ENCODE data around the gene CAGE1. TPM values are rescaled to one million over a fixed set of nuclear protein-coding genes. Genes with fewer than 3 reads are reported as not detected.

CAGE1 gene
- total and polyA plus RNA-seq, 8 donors = not detected

GRCh38 chr6:7406743-7407142 lies 17.2 kb upstream of the CAGE1 start:
- no peaks in the 10 kb centered on the region for H3K27me3 ChIP-seq
- no peaks in the 10 kb centered on the region for H3K4me1 ChIP-seq
- H3K36me3 ChIP-seq = peaks cover 46 to 100% (median 100%) of the 10 kb centered on the region in 4 donors
- WGBS, 5 donors = 86 to 97% (median 91%) methylated on average over 9 of the region's 9 CpGs
- no peak overlapping the region for H3K4me3 ChIP-seq
- DNase-seq = no peak
- TF ChIP-seq POLR2AphosphoS5 (IDR thresholded peaks at IDR 0.05) (no peak), EP300 (IDR thresholded peaks at IDR 0.05) (no peak)
- no peak overlapping the region for H3K27ac ChIP-seq
- no peaks in the 10 kb centered on the region for H3K9me3 ChIP-seq
- intact Hi-C loops (cut with DNase I; ENCODE audit: low total_unique reads) = no loop called here

DNA sequence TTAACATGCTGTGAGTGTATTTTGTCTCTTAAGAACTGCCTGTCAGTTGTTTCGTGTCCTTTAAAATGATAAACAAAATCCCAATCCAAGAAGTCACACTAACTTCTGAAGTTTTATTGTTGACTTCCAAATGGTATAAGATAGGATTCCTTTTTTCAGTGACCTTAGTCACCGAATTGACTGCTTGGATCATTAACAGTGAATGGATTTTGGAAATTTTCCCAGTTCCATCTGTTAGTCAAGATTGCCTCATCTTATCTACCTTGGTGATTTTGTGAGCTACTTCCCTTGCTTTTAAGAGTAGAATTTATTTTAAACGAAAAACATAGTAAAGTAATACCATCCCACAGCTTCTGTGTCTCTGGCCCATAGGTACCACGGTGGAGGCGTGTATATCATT lies 15.0 kb upstream of the CAGE1 start:
- no peaks in the 10 kb centered on the region for H3K27me3 ChIP-seq
- no peak overlapping the region for H3K27ac ChIP-seq
- 86 to 91% (median 89%) methylated on average over 5 of the region's 5 CpGs for WGBS, 5 donors
- H3K4me1 ChIP-seq = no peaks in the 10 kb centered on the region
- DNase-seq = no peak
- H3K9me3 ChIP-seq = no peaks in the 10 kb centered on the region
- H3K4me3 ChIP-seq = no peak overlapping the region
- intact Hi-C loops (cut with DNase I; ENCODE audit: low total_unique reads) = no loop called here
- H3K36me3 ChIP-seq = peaks cover 32 to 100% (median 100%) of the 10 kb centered on the region in 4 donors
- TF ChIP-seq POLR2A (IDR thresholded peaks at IDR 0.05) = no peak
- TF ChIP-seq CTCF (IDR thresholded peaks at IDR 0.05) = no peak
- no peak for TF ChIP-seq POLR2AphosphoS5 (IDR thresholded peaks at IDR 0.05)
- TF ChIP-seq EP300 (IDR thresholded peaks at IDR 0.05) = no peak

- no peak for TF ChIP-seq POLR2AphosphoS5 (IDR thresholded peaks at IDR 0.05)
- Histone ChIP-seq H3K4me3 (no peak overlapping the region), H3K36me3 (peaks cover 28 to 100% (median 100%) of the 10 kb centered on the region in 4 donors), H3K27me3 (no peaks in the 10 kb centered on the region), H3K9me3 (no peaks in the 10 kb centered on the region), H3K4me1 (no peaks in the 10 kb centered on the region), H3K27ac (no peak overlapping the region)
- no peak for DNase-seq
- intact Hi-C loops (cut with DNase I; ENCODE audit: low total_unique reads) = no loop called here
- 68 to 94% (median 88%) methylated on average over 1 of the region's 1 CpG for WGBS, 5 donors
Observed at GRCh38 chr6:7402716-7403115, 13.2 kb upstream of the CAGE1 start.

DNA sequence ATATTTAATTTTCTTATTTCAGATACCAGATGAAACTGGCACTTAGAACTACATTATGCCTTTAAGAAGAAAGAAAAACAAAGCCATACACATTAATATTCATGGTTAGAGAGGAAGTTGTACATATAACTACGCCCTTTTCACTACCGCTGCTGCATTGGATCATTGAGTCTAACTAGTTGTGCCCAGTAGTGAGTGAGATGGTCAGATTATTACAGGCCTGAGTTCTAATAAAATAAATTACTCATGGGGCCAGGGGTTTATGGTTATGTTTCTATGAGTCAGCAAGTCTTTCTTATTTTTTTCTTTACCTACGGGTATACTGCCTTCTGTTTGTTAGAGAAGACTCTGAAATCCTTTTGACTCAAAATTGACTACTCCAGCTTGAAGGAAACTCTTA lies 11.5 kb upstream of the CAGE1 start:
- no peak overlapping the region for H3K27ac ChIP-seq
- no peak overlapping the region for H3K4me3 ChIP-seq
- H3K9me3 ChIP-seq = no peaks in the 10 kb centered on the region
- DNase-seq = no peak
- no peak for TF ChIP-seq CTCF (IDR thresholded peaks at IDR 0.05)
- TF ChIP-seq POLR2AphosphoS5 (IDR thresholded peaks at IDR 0.05) = no peak
- H3K27me3 ChIP-seq = no peaks in the 10 kb centered on the region
- H3K4me1 ChIP-seq = no peaks in the 10 kb centered on the region
- 86 to 93% (median 88%) methylated on average over 3 of the region's 3 CpGs for WGBS, 5 donors
- intact Hi-C loops (cut with DNase I; ENCODE audit: low total_unique reads) = no loop called here
- H3K36me3 ChIP-seq = peaks cover 18 to 100% (median 100%) of the 10 kb centered on the region in 4 donors

DNA sequence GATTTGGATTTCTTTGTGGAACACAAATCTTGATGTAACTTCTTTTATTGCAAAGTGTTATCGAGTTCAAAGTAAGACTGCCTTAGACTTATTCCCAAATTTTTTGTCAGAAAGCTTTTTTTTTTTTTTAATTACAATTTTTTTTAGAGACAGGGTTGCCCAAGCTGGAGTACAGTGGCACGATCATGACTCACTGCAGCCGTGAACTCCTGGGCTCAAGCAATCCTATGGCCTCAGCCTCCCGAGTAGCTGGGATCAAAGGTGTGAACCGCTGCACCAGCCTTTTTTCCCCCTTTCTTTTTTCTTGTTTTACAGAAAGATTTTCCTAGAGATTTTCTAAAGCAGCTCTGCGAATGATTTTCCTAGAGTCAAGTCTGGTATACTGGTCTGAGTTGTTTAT lies 2.9 kb upstream of the CAGE1 start:
- WGBS, 5 donors = 55 to 73% (median 61%) methylated on average over 6 of the region's 6 CpGs
- no peaks in the 10 kb centered on the region for H3K9me3 ChIP-seq
- H3K36me3 ChIP-seq = peaks cover 0 to 47% (median 45%) of the 10 kb centered on the region in 4 donors
- H3K4me3 ChIP-seq = no peak overlapping the region
- DNase-seq = no peak
- H3K27ac ChIP-seq = no peak overlapping the region
- peaks cover 19 to 37% (median 28%) of the 10 kb centered on the region in 4 donors for H3K4me1 ChIP-seq
- TF ChIP-seq POLR2A (IDR thresholded peaks at IDR 0.05) (no peak), POLR2AphosphoS5 (IDR thresholded peaks at IDR 0.05) (no peak), CTCF (IDR thresholded peaks at IDR 0.05) (no peak), EP300 (IDR thresholded peaks at IDR 0.05) (no peak)
- H3K27me3 ChIP-seq = no peaks in the 10 kb centered on the region
- intact Hi-C loops (cut with DNase I; ENCODE audit: low total_unique reads) = loop anchor here (10.0 kb wide), 1 partner anchor 202 kb away; the partner anchor contains the start of gene SNRNP48

Measured in stomach (tissue), 9 donors.